GM12892 (cell line): Measurements from ENCODE around the gene KCTD1.
"Not testable (repeated sequence)": the region's sequence is repeated elsewhere in the genome, so short reads cannot be mapped to it uniquely, and the experiment has no call there.

Source experiments
- DNase-seq: peaks from one replicate; pipeline ENCODE4 v3.0.0; 2011; ENCODE audit not compliant: insufficient read length
- FAIRE-seq: peaks from 2 replicates; lab custom pipeline; 2011; peaks lifted over from hg19 to GRCh38; lab: Jason Lieb, UNC
- POLR2A ChIP-seq: IDR thresholded peaks from 2 replicates; pipeline ENCODE4 v1.6.1; 2011; ENCODE audit warnings: low read depth, low read length, control low read depth
- POLR2AphosphoS5 ChIP-seq: IDR thresholded peaks from 2 replicates; pipeline ENCODE4 v1.6.1; 2011; ENCODE audit warnings: low read depth, low read length, control low read depth
- TAF1 ChIP-seq: IDR thresholded peaks from 2 replicates; pipeline ENCODE4 v1.6.1; 2011; ENCODE audit warnings: low read depth, mild to moderate bottlenecking, control low read depth, low read length, borderline replicate concordance

Gene KCTD1

GRCh38 chr18:26443853-26444252 lies 104.5 kb downstream of the KCTD1 start:
- no peak for FAIRE-seq
- TF ChIP-seq POLR2A, result no peak
- TF ChIP-seq POLR2AphosphoS5, result no peak
- TF ChIP-seq TAF1, result no peak

DNA sequence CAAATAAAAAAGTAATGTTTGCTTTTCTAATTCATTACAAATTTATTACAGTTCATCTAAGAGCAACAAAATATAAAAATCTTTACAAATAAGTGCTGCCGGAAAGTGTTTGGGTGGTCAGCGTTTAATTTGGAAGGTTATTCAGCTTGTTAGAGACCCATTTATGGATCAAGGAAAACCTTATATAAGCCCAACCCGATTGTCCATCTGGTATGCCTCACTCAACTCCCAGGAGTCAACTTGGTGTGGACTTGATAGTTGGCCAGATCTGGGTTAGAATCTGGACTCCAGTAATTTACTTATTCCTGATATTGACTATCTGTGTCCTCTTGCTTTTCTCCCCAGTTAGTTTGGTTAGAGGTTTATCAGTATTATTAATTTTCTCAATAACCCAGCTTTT lies 106.2 kb downstream of the KCTD1 start:
- FAIRE-seq (no peak), DNase-seq (no peak)
- no peak for TF ChIP-seq POLR2AphosphoS5
- TF ChIP-seq POLR2A, result no peak
- no peak for TF ChIP-seq TAF1

More at GRCh38 chr18:26443853-26444252, 104.5 kb downstream of the KCTD1 start:
- DNase-seq, result no peak

GRCh38 chr18:26440644-26441043 lies 107.7 kb downstream of the KCTD1 start:
- DNase-seq (no peak), FAIRE-seq (no peak)
- TF ChIP-seq POLR2AphosphoS5 (no peak), POLR2A (no peak), TAF1 (no peak)

DNA sequence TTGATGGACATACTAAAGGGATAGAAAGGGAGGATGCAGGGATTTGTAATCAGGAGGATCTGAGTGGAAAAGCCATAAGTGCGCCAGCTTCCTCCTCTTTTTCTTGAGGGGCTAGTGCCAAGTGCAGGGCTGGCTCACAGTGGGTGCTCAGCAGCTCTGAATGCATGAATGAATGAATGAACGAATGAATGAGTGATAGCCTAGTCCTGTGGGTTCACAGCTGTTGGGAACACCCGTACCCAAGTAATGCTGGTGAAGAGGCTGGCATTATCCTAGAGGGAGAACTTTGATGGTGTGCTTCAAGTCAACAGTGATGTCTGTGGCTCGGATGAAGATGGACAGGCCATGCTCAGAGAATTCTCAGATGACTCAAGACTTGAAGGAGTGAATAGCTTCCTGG lies 108.8 kb downstream of the KCTD1 start:
- TF ChIP-seq POLR2AphosphoS5 (no peak), TAF1 (no peak), POLR2A (no peak)

GRCh38 chr18:26438980-26439379 lies 109.4 kb downstream of the KCTD1 start:
- TF ChIP-seq POLR2A, result no peak
- TF ChIP-seq TAF1, result no peak
- TF ChIP-seq POLR2AphosphoS5, result no peak
- FAIRE-seq, result peak; percentile 81
- peak; percentile 41 for DNase-seq

More for the DNA sequence above, 108.8 kb downstream of the KCTD1 start:
- no peak for FAIRE-seq
- DNase-seq, result no peak

- not testable (repeated sequence) for DNase-seq, FAIRE-seq
Measured at GRCh38 chr18:26437634-26438033, 110.7 kb downstream of the KCTD1 start.

DNA sequence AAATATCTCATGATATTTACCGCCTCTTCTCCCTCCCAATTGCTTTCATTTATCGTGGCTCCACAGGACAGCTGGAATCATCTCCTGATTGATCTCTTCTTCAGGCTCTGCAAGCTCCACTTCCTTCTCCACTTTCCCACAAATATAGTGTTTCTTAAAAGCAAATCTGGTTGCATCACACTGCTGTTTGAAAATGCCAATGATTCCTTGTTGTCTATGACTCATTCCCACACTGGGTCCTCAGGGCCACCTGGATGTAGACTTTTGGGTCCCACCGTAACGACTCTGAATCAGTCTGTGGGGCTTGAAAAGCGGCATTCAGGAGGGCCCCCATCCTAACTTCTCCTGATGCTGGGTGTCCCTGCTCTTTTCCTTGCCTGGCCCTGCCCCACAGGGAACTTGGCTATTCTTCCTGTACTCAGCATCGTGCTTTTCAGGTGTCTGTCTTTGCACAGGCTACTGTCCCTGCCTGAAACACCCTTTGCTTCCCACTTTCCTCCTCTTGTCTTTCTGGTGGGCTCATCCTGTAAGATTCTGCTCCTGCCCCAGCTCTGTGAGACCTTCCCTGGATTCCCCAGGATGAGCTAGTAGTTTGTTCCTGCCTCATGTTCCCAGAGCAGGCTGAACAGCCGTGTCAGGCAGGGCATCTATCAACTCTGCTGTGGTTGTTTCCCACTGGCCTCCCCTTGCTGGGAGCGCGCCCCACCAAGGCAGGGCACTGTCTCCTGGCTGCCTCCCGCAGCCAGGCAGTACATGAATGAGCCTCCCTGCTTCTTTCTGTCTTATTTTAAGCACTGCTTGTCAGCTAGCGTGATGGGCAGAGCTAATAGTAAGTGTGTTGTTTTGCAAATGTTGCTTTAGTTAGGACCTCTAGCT lies 111.9 kb downstream of the KCTD1 start:
- FAIRE-seq (no peak), DNase-seq (no peak)
- TF ChIP-seq POLR2AphosphoS5 (no peak), POLR2A (no peak), TAF1 (no peak)

DNA sequence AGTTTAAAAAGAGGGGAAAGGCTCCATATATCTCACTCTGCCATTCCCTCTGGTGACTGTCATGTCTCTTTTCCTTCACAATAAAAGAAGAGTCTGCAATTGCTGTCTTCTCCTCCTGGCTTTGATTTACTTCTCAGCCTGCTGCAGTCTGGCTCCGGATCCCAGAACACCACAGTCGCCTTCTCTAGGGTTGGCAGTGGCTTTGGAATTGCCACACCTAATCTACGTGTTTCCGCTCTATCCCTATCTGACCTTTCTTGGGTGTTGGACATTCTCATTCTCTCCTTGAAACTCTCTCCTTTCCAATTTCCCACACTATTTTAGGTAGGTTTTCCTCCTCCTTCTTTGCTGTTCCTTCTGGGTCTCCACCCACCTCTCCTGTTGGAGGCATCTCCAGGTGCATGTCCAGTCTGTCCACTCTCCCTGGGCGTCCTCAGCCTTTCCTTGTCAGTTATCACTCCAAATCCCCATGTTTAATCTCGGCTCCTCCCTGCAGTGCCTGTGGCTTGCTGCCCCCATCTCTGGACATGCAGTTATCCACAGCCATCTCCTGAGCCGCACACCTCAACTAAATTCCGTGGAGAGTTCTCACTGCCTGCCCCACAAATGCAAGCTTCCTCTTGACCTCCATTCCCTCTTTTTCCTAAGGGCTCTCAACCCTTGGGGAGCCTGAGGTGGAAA lies 112.8 kb downstream of the KCTD1 start:
- DNase-seq (no peak), FAIRE-seq (no peak)
- TF ChIP-seq TAF1 (no peak), POLR2A (no peak), POLR2AphosphoS5 (no peak)

DNA sequence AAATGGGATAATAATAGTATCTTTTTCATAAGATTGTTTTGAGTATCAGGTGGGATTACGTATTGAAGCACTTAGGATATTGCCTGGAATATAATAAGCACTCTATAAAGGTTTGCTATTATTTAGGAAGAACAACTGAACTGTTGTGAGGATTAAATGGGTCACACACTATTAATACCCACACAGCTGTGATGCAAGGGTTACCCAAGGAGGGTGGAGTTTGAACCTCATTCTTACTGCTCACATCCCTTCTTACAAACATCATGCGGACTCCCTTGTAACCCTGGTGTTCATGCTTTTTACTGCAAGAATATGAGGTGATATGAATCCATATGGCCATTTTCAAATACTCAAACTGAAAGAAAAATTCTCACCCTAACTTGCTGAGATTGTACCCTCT lies 113.5 kb downstream of the KCTD1 start:
- TF ChIP-seq POLR2AphosphoS5 (no peak), TAF1 (no peak), POLR2A (no peak)
- FAIRE-seq, result no peak
- no peak for DNase-seq

- FAIRE-seq, result no peak
- TF ChIP-seq TAF1, result no peak
- no peak for TF ChIP-seq POLR2AphosphoS5
- TF ChIP-seq POLR2A, result no peak
Measured at GRCh38 chr18:26432651-26433424, 115.5 kb downstream of the KCTD1 start.

DNA sequence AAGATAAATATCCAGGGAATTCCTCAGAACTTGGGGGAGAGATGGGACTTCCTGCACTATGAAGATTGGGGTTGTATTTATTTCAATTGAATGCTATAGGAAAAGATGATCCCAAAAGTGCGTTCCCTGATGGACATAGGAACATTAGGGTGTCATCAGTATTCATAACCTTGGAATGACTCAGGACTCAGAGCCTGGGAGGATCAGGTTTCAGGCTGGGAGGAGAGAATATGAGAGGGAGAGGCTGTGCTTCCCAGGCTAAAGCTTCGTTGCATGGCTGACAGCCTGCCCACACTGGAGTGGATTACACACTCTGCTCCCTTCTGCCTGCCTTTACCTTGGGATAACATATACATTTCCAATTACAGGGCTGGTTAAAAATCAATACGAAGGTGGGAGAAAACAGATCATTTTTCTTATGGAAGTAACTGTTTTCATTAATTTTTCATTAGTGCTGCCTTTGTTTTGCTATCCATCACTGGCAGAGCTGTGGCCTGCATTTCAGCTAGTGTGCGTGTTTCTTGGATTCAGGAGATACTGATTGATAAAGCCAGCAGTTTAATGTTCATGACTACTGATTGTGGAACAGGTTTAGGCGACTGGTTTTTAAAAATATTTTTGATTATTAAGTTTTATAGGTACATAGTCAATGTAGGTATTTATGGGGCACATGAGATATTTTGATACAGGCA lies 118.7 kb downstream of the KCTD1 start:
- DNase-seq (no peak), FAIRE-seq (no peak)
- TF ChIP-seq POLR2AphosphoS5 (no peak), TAF1 (no peak), POLR2A (no peak)

More at GRCh38 chr18:26432651-26433424, 115.5 kb downstream of the KCTD1 start:
- no peak for DNase-seq
